ENCODE measurements around the gene CREB3.

Gene CREB3

DNA sequence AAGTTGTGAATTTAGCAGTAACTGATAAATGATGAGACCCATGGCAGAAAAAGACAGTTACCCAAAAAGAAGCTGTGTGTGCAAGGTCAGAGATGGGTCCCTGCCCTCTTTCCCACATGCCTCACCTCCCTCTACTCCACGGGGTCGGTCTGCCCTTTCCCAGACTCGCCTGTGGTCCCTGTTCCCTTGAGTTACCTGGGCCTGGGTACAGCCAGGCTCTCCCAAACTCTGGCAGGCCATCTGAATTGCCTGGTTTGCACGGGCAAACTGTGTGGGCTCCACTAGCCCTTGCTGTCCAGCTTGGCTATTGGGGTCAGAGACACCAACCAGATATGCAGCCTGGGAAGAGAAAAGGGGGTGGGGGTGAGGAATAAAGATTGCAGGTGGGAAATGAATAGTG, 24.3 kb upstream of the CREB3 start:
- no peaks in the 10 kb centered on the region for H3K36me3 ChIP-seq (ENCODE audit: insufficient read depth)
- H3K27ac ChIP-seq = no peak overlapping the region
- H3K4me1 ChIP-seq (ENCODE audit: low read depth, poor library complexity, severe bottlenecking) = peaks cover 11% of the 10 kb centered on the region
- no peak overlapping the region for H3K4me2 ChIP-seq
- no peak overlapping the region for H2AFZ ChIP-seq (ENCODE audit: low read depth)
- TF ChIP-seq, protein P1, sequence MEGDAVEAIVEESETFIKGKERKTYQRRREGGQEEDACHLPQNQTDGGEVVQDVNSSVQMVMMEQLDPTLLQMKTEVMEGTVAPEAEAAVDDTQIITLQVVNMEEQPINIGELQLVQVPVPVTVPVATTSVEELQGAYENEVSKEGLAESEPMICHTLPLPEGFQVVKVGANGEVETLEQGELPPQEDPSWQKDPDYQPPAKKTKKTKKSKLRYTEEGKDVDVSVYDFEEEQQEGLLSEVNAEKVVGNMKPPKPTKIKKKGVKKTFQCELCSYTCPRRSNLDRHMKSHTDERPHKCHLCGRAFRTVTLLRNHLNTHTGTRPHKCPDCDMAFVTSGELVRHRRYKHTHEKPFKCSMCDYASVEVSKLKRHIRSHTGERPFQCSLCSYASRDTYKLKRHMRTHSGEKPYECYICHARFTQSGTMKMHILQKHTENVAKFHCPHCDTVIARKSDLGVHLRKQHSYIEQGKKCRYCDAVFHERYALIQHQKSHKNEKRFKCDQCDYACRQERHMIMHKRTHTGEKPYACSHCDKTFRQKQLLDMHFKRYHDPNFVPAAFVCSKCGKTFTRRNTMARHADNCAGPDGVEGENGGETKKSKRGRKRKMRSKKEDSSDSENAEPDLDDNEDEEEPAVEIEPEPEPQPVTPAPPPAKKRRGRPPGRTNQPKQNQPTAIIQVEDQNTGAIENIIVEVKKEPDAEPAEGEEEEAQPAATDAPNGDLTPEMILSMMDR (conservative IDR thresholded peaks at IDR 0.05; ENCODE audit: low read depth, low read length) = no peak
- no peaks in the 10 kb centered on the region for H3K27me3 ChIP-seq (ENCODE audit: insufficient read depth, low read depth)
- H3K9ac ChIP-seq = no peak overlapping the region
- no peak overlapping the region for H3K4me3 ChIP-seq (IDR thresholded peaks at IDR 0.05; ENCODE audit: insufficient read depth, low read depth, low read length)
- no peaks in the 10 kb centered on the region for H3K79me2 ChIP-seq (ENCODE audit: insufficient read depth, low read depth)
- H4K20me1 ChIP-seq (ENCODE audit: insufficient read depth) = no peaks in the 10 kb centered on the region

GRCh38 chr9:35710818-35711500, 21.5 kb upstream of the CREB3 start:
- no peaks in the 10 kb centered on the region for H3K79me2 ChIP-seq (ENCODE audit: insufficient read depth, low read depth)
- no peaks in the 10 kb centered on the region for H4K20me1 ChIP-seq (ENCODE audit: insufficient read depth)
- H3K27ac ChIP-seq = no peak overlapping the region
- H3K4me1 ChIP-seq (ENCODE audit: low read depth, poor library complexity, severe bottlenecking) = peaks cover 11% of the 10 kb centered on the region
- no peak overlapping the region for H2AFZ ChIP-seq (ENCODE audit: low read depth)
- no peak overlapping the region for H3K9ac ChIP-seq
- no peaks in the 10 kb centered on the region for H3K27me3 ChIP-seq (ENCODE audit: insufficient read depth, low read depth)
- H3K36me3 ChIP-seq (ENCODE audit: insufficient read depth) = no peaks in the 10 kb centered on the region
- TF ChIP-seq, protein P1 (conservative IDR thresholded peaks at IDR 0.05; ENCODE audit: low read depth, low read length) = no peak
- no peak overlapping the region for H3K4me2 ChIP-seq
- no peak overlapping the region for H3K4me3 ChIP-seq (IDR thresholded peaks at IDR 0.05; ENCODE audit: insufficient read depth, low read depth, low read length)

DNA sequence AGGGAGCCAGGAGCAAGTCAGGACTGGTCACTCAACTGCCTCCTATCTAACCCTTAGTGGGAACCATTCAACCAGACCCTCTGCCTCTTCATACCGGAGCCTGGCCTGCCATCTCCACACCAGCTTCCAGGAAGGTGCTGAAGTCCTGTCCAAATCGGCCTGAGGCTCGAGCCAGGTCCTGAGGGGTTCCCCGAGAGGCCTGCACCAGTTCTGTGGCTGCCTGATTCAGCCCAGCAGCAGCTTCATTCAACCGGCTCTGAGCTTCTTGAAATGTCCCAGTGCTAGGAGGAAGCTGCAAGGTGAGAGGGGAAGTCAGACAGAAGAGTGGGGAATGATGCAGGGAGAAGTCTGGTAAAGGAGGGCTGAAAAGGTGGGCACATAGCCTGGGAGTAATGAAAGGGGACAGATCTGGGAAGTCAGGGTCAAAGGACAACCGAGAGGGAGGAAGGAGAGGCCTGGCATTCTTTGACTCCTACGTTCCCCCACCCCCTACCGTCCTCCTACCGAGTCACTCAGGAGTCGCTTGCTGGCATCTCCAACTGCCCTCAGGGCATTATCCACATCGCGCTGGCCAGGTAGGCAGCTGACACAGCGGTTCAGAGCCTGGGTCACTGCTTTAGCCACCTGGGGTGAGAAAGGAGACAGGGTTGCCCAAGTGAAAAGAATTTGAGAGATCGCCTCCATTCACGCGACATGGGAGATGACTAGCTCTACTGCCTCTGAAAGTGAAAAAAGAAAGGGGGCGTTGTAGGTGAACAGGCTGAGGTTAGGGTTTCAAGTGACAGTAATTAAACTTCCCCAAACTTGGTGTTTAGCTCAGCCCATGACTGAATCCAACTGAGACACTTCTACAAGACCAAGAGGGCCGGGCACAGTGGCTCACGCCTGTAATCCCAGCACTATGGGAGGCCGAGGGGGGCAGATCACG, 20.7 kb upstream of the CREB3 start:
- Histone ChIP-seq H3K4me1 (ENCODE audit: low read depth, poor library complexity, severe bottlenecking) (peaks cover 11% of the 10 kb centered on the region), H2AFZ (ENCODE audit: low read depth) (no peak overlapping the region), H3K4me3 (IDR thresholded peaks at IDR 0.05; ENCODE audit: insufficient read depth, low read depth, low read length) (no peak overlapping the region), H3K27me3 (ENCODE audit: insufficient read depth, low read depth) (no peaks in the 10 kb centered on the region), H3K4me2 (no peak overlapping the region), H3K9ac (no peak overlapping the region), H3K36me3 (ENCODE audit: insufficient read depth) (no peaks in the 10 kb centered on the region), H3K27ac (no peak overlapping the region), H3K79me2 (ENCODE audit: insufficient read depth, low read depth) (no peaks in the 10 kb centered on the region), H4K20me1 (ENCODE audit: insufficient read depth) (no peaks in the 10 kb centered on the region)
- TF ChIP-seq, protein P1 (conservative IDR thresholded peaks at IDR 0.05; ENCODE audit: low read depth, low read length) = no peak

GRCh38 chr9:35712762-35713400, 19.6 kb upstream of the CREB3 start:
- Histone ChIP-seq H3K4me1 (ENCODE audit: low read depth, poor library complexity, severe bottlenecking) (peaks cover 11% of the 10 kb centered on the region), H3K9ac (no peak overlapping the region), H3K36me3 (ENCODE audit: insufficient read depth) (peaks cover 3% of the 10 kb centered on the region; the same call in 1 of the 2 replicates), H3K27ac (no peak overlapping the region), H3K4me2 (no peak overlapping the region), H3K79me2 (ENCODE audit: insufficient read depth, low read depth) (no peaks in the 10 kb centered on the region), H2AFZ (ENCODE audit: low read depth) (no peak overlapping the region), H3K4me3 (IDR thresholded peaks at IDR 0.05; ENCODE audit: insufficient read depth, low read depth, low read length) (no peak overlapping the region), H4K20me1 (ENCODE audit: insufficient read depth) (no peaks in the 10 kb centered on the region), H3K27me3 (ENCODE audit: insufficient read depth, low read depth) (no peaks in the 10 kb centered on the region)
- TF ChIP-seq, protein P1 (conservative IDR thresholded peaks at IDR 0.05; ENCODE audit: low read depth, low read length) = no peak
